GM19372 (cell line): ENCODE data around the gene SERINC2.

ENCODE experiments used
- ATAC-seq: cut with Tn5 transposase; IDR thresholded peaks from one replicate; pipeline ENCODE4 v1.9.1; 2021; ENCODE audit warnings: mild to moderate bottlenecking, low read depth, moderate library complexity; ENCODE audit not compliant: unreplicated experiment

The SERINC2 gene

DNA sequence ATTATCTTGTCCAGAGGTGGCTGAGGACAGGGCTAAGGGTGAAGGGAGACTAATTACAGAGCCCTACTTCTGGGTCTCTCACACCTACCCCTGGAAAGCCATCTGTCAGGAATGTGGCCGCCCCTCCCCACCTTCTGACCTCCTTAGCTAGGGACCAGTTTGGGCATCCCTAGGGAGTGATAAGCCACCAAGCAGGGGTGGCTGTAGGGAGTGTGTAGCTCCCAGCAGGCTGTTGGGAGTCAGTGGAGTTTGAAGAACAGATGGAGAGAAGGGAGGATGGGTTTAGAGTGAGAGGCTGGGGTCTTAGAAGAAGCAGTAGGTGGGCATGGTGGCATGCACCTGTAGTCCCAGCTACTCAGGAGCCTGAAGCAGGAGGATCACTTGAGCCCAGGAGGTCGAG lies 808 bp upstream of the SERINC2 start:
- no peak for ATAC-seq

DNA sequence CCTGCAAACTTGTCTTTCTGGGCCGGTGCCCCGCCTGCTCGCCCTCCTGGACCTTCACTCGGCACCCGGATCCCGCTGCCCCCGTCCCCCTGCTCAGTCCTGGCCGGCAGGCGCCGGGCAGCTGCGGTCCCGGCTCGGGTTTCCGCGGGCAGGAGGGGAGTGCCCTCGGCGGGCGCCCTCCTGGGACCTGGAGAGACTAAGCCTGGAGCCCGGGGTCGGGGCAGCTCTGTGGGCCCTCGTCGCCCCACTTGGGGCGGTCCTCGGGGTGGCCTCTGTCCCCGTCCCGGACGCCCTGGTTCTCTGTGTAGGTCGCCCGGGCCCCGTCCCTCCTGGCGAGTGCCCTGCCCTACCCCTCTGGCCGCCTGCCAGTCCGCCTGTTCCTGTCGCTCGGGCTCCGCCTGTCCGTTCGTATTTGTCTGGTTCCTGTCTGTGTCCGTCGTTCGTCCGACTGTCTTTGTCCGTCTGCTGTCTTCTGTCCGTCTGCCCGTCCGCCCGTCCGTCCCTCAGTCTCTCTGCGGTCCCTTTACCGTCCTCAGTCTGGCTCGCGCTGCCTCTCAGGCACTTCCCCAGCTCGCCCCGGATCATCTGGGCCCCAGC lies 490 bp downstream of the SERINC2 start:
- no peak for ATAC-seq

DNA sequence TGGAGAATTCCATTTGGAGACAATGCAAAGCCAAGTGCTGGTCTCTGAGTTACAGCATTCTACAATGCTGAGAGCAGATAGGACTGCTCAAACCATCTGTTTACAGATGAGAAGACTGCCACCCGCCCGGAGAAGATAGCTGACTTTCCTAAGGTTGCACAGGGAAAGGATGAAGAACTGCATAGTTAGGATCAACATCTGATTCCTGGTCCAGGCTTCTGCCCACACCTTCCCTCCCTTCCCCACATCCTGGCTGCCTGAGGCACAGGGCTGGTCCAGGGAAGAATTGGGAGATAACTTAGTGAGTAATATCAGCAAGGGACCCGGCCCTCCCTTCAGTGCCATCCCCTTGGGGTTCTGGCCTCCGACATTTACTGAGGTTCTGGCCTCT lies 2.0 kb downstream of the SERINC2 start:
- no peak for ATAC-seq

DNA sequence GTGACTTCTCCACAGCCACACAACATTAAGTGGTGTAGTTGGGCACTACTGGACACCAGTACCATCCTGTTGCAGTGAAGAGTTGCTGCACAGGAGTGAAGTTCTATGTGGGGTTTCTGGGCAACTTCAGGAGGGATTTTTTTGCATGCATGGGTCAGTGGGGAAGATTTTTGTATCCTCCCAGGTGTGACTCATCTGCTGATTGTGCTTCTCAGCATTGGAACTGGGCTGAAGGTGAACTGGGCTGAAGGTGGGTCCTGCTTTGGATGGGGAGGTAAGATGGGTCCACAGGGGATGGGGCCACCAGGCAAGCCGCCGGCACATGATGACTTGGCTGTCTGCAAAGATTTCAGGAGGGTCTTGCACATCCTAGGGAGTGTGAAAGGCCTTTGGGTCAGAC lies 2.6 kb downstream of the SERINC2 start:
- ATAC-seq: no peak

DNA sequence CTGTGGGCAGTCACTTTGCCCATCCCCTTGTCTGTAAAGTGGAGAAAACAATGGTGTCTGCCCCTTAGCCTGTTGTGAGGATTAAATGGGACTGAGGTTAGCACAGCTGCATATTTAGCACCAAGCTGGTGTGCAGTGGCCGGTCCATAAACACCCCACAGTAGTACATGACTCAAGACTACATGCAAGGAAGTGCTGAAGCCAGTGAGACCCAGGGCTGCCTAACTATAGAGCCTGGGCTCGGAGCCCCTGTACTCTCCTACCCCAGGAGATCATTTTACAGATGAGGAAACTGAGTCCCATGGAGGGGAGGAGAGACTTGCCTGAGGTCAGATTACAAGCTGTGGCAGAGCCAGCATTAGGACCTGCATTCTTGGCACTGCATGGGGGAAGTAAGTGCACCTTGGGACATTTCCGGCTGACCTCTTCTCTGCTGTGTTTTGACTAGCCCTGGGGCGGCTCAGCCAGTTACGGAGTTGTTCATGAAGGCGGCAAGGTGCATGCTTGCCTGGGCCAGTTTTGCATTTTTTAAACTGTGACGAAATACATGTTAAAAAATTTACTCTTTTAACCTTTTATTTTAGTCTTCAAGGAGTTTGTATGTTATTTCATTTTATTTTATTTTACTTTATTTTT lies 3.2 kb downstream of the SERINC2 start:
- no peak for ATAC-seq

DNA sequence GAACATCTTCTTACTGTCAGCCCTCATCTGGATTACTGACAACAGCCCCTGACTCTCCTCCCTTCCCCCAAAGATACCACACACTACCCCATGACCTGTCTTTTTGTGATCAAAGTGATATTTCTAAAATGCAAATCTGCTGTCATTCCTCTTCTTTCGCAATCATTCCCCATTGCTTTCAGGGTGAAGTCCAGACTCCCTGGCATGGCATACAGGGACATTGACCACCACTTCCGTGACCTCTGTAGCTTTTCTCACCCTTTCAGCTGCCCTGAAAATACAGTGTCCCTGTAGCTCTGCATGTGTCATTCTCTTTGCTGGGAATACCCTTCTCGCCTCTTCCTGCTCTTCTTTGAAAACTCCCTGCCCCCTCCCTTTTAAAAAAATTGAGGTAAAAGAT lies 4.1 kb downstream of the SERINC2 start:
- no peak for ATAC-seq

DNA sequence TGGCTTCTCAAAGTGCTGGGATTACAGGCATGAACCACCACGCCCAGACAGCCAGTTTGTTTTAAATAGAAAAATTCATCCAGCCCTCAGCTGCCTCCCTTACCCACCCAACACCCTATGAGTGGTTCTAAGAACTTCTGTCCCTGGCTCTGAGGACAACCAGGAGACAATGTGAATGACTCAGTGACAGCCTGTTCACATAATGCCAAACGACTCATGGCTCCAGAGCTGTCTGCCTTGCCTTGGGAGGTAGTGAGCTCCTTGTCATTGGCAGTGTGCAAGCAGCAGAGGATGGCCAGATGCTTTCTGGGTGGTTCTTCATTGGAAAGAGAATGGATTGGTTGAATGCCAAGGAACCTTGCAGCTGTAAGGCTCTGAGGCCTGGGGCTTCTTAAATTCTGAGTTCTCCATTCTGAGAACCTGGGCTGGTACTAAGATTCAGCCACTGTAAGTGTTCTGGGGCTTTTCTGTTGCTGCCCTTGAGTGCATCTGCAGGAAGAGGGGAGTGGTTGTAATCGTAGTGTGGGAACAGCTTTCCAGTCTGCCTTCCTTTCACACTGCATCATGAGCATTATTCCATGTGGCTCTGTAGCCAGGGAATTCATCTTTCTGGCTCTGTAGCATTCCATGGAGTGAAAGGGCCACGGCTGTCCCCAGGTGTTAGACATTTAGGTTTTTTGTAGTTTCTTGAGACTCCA lies 5.8 kb downstream of the SERINC2 start:
- ATAC-seq: no peak

DNA sequence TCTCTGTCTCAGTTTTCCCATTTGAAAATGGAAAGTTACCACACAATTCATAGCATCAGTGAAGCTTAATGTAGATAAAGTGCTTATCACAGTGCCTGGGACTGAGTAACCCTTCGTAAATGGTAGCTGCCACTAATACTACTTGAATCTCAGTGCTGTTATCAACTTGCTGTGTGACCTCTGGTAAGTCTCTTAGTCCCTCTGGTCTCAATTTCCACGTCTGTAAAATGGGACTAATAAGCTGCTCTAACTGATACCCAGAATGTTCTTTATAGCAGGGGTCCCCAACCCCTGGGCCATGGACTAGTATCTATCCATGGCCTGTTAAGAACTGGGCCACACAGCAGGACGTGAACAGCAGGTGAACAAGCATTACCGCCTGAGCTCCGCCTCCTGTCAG lies 7.7 kb downstream of the SERINC2 start:
- ATAC-seq: no peak

DNA sequence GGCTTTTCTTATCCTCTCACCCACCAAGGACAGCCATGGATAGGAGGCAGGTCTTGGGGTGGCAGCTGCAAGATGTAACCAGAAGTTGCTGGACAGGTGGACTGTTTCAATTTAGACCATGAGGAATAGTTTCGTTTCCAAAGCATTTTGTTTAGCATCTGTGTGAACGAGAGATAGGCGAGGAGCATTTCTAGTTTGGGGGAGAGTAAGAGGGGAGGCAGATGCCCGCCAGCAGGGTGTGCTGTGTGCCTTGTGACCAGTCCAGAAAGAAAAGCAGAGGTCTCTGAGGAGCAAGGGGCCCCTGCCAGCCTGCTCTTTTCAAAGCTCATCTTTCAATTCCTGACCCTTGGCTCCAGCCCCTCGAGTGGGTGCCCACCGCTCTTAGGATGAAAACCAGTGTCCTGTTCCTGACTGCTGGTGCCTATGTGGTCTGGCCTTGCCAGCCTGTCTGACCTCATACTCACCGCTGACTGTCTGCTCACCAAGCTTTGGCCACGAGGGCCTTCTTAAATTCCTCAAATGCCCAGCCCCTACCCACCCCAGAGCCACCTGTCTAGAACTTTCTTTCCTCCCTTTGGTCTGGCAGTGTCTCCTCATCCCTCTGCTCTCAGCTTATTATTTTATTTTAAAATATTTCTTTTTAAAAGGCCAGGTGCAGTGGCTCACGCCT lies 8.5 kb downstream of the SERINC2 start:
- ATAC-seq: no peak

DNA sequence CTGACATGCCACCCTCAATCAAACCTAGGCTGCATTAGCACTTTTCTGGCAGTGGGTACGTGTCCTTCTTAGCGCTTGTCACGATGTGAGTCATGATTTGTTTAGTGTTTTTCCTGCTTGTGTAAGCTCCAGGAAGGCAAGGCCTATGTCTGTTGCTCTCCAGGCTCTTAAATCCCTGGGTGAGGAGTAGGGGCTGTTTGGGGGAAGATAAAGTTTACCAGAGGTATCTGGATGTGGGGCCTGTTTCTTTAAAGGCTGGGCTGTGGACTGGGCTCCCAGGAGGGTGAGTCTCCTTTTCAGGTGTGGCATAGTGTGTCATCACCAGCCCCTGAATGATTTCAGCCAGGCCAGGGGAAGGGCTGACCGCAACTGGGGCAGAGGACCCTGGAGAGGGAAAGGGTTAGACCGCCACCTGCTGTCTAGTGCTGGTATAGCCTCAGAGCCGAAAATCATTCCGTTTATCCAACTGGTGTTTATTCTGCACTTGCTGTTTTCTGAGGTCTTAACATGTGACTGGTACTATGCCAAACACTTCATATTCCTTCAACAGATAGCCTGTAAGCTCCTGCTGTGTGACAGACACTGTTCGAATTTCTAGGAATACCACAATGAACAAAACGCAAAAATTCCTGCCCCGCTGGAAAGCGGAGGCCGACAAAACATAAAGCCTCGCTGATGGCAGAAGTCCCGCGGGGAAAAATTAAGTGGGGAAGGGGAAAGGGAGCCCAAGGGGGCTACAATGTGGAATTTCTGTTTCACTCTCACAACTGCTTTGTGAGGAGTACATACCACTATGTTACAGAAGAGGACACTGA lies 9.7 kb downstream of the SERINC2 start:
- ATAC-seq: no peak

DNA sequence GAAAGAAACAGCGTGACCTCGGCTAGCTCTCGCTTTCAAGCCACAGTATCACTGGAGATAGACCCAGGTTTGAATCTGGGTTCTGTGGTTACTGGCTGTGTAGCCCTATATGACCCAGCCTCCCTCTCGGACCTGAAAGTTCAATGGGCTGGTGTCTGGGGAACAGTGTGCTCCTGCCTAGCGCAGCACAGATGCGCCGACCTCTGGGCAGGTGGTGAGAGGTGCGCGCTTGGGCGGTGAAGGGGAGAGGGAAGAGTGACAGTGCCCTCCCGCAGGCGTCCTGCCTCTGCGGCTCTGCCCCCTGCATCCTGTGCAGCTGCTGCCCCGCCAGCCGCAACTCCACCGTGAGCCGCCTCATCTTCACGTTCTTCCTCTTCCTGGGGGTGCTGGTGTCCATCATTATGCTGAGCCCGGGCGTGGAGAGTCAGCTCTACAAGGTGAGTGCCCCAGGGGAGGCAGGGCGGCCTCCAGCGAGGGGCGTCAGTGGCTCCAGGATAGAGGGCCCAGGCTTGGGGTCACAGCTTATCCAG lies 10.5 kb downstream of the SERINC2 start:
- ATAC-seq: peak; percentile 75

DNA sequence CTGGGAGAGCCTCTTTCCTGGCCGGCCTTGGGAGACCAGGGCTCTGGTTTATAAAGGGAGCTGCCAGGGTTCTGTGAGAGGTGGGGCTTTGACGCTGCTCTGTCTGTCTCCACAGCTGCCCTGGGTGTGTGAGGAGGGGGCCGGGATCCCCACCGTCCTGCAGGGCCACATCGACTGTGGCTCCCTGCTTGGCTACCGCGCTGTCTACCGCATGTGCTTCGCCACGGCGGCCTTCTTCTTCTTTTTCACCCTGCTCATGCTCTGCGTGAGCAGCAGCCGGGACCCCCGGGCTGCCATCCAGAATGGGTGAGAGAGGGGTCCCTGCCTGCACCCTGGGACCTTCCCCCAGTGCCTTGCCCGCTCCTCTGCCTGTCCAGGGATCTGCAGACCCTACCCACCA lies 11.6 kb downstream of the SERINC2 start:
- no peak for ATAC-seq

DNA sequence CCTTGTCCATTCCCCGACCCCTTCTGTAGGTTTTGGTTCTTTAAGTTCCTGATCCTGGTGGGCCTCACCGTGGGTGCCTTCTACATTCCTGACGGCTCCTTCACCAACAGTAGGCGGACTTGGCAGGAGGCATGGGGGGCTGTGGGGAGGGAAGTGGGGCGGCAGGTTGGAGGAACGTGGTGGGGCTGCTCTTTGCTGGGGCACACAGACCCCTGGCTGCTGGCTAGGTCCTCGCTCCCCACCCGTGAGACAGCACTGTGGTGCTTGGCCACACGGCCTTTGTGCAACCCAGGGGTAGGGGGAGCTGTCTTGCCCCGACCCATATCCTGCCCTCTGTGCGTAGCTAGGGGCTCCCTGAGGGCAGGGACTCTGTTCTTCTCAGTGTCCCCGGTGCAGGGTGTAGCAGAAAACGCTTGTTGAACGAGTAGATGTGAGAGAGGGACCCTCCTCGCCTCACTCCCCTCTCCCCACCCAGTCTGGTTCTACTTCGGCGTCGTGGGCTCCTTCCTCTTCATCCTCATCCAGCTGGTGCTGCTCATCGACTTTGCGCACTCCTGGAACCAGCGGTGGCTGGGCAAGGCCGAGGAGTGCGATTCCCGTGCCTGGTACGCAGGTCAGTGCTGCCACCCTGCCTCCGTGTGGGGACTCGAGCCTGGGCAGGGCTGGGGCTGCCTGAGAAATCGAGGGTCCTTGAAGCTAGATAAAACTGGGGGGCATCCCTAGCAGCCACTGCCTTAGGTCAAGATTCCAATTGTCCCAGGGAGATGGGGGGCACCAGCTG lies 12.5 kb downstream of the SERINC2 start:
- ATAC-seq: no peak

DNA sequence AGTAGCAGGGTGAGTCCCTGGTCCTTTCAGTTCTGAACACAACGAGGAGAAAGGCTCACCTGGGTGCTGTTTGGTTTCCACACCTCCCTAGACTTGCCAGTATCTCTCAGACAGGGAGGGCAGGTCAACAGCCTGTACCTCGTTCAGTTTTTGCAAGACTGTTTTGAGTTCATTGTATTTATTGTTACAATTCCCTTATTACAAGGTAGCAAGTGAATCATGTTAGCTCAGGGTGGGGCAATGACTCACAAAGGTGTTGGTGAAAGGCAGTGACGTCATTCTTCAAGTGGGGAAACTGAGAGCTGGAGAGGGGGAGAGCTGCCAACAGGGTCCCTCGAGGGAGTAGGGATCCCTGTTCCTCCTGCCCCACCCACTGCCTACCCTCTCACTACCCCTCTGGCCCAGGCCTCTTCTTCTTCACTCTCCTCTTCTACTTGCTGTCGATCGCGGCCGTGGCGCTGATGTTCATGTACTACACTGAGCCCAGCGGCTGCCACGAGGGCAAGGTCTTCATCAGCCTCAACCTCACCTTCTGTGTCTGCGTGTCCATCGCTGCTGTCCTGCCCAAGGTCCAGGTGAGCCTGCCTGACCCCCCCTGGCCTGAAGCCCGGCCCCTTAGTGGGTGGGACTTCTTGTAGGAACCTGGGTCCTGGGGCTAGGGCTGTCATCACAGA lies 13.4 kb downstream of the SERINC2 start:
- ATAC-seq: no peak

DNA sequence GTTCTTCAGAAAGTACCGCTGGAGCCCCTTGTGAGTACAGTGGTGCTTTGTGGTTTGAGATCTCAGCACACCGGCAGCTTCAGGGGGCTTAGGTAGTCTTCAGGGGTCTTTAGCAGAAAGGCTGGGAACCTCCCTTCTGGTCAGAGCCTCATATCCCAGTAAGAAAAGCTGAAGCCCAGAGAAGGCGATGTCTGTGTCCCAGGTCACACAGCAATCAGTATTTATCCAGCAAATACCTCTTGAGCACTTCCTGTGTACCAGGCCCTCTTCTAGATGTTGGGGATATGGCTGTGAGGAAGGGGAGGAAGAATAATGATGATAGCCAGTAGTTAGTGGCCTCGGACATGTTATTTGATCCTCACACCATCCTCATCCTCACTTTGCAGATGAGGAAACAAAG lies 14.3 kb downstream of the SERINC2 start:
- no peak for ATAC-seq

DNA sequence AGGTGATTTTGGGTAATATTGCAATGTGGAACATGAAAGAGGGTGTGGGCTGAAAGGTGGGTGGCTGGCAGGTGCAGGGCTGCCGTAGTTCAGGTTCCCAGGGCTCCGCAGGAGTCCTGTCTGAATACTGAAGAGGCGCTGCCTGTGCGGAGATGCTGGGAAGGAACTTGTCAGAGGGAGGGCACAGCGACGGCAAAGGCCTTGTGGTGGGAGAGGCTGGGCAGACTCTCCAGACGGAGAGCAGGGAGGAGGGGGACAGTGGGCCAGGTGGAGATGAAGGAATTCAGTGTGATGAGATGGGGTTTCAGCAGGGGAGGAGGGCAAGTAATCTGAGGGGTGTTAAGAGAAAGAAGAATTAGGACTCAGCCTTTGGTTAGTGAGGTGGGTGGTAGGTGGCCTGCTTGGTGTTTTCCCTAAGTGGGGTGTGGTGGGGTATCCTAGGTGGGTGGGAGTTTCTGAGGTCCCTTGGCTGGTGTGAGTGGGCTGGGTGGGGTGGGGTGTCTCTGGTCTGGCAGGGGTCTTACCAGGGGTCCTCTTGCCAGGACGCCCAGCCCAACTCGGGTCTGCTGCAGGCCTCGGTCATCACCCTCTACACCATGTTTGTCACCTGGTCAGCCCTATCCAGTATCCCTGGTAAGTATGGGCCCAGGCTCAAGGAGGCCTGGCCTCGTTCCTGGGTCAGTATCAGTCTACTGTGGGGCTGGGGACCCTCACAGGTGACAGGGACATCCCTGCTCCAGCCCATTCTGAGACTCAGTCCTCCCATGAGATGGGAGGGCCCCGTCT lies 15.6 kb downstream of the SERINC2 start:
- no peak for ATAC-seq

DNA sequence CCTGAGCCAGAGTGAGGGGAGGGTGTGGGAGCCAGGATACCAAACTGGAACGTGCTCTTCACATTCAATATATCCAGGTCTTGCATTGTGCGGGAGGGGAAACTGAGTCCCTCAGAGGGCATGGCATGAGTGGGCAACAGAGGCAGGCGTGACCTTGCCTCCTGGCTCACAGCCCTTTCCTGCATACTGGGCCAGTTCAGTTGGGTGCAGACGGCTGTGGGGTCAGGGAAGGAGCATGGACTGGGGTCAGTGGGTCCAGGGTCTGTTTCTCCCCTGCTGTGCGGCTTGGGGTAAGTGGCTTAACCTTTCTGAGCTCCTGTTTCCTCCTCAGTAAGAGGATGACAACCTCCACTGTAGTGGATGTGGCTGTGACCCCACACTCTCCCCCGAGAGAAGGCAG lies 16.6 kb downstream of the SERINC2 start:
- ATAC-seq: no peak
